ENCODE results near the gene MVB12B.
A peak's percentile ranks its signal among the peaks of the same experiment; 100 is the strongest.

Gene MVB12B

GRCh38 chr9:126491949-126492348 is 165.3 kb downstream of the MVB12B start:
- DNase-seq (ENCODE audit: low read depth in 2 of 2): no peak

- DNase-seq (ENCODE audit: low read depth in 2 of 2): no peak
These were observed 167.6 kb downstream of the MVB12B start for GRCh38 chr9:126494264-126494663.

- no peak for DNase-seq (ENCODE audit: low read depth in 2 of 2)
These were observed 168.1 kb downstream of the MVB12B start for GRCh38 chr9:126494746-126495145.

- no peak for DNase-seq (ENCODE audit: low read depth in 2 of 2)
These were observed 169.0 kb downstream of the MVB12B start for GRCh38 chr9:126495411-126496180.

- DNase-seq (ENCODE audit: low read depth in 2 of 2): no peak
These were observed 169.6 kb downstream of the MVB12B start for GRCh38 chr9:126496181-126496576.

GRCh38 chr9:126496781-126497659 is 170.4 kb downstream of the MVB12B start:
- DNase-seq (ENCODE audit: low read depth in 2 of 2): no peak

GRCh38 chr9:126497660-126498275 is 171.1 kb downstream of the MVB12B start:
- no peak for DNase-seq (ENCODE audit: low read depth in 2 of 2)

- no peak for DNase-seq (ENCODE audit: low read depth in 2 of 2)
These were observed 171.7 kb downstream of the MVB12B start for GRCh38 chr9:126498331-126498730.

GRCh38 chr9:126499005-126499910 is 172.6 kb downstream of the MVB12B start:
- DNase-seq (ENCODE audit: low read depth in 2 of 2): no peak

GRCh38 chr9:126499911-126500599 is 173.4 kb downstream of the MVB12B start:
- no peak for DNase-seq (ENCODE audit: low read depth in 2 of 2)

GRCh38 chr9:126500600-126501382 is 174.2 kb downstream of the MVB12B start:
- peak; percentile 31 to 33 for DNase-seq (ENCODE audit: low read depth in 2 of 2)

- DNase-seq (ENCODE audit: low read depth in 2 of 2): no peak
These were observed 175.0 kb downstream of the MVB12B start for GRCh38 chr9:126501383-126502331.

GRCh38 chr9:126502417-126503332 is 176.0 kb downstream of the MVB12B start:
- DNase-seq (ENCODE audit: low read depth in 2 of 2): no peak

GRCh38 chr9:126503333-126504085 is 176.9 kb downstream of the MVB12B start:
- no peak for DNase-seq (ENCODE audit: low read depth in 2 of 2)

- no peak for DNase-seq (ENCODE audit: low read depth in 2 of 2)
These were observed 177.7 kb downstream of the MVB12B start for GRCh38 chr9:126504086-126504976.

GRCh38 chr9:126504977-126505455 is 178.4 kb downstream of the MVB12B start:
- DNase-seq (ENCODE audit: low read depth in 2 of 2): no peak
